Peyer's patch (tissue), 4 donors: Measurements from ENCODE around the gene PCNT.

Experiments
- POLR2A ChIP-seq, 2 donors: fragments of 450-650 bp; IDR thresholded peaks; one replicate each; pipeline ENCODE4 v1.5.1; 2017; ENCODE audit warnings: antibody characterized with exemption in 2 of 2, mild to moderate bottlenecking in 2 of 2, moderate library complexity in 2 of 2
- TF ChIP-seq, protein P1 (sequence below), 6 experiments: fragments of 450-650 bp in 4 of 6; fragments of 200-600 bp in 2 of 6; sonication (generic) in 1 of 6; IDR thresholded peaks; one replicate each; pipeline ENCODE4 v1.5.1; 2017 to 2019; ENCODE audit warnings: antibody characterized with exemption in 6 of 6, mild to moderate bottlenecking in 3 of 6, moderate library complexity in 1 of 6

DNA sequence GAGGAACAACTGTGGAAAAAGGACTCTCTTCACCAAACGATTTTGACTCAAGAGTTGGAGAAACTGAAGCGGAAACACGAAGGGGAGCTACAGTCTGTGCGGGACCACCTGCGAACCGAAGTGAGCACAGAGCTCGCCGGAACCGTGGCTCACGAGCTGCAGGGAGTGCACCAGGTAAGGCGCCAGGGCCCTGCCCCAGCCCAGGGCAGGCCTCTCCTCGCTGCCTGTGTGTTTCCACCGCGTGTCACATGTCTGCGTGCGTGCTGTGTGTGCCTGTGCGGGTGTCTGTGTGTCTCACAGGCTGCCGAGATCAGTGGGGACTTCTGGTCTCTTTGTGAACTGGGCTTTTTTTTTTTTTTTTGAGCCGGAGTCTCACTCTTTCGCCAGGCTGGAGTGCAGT lies 43.0 kb downstream of the PCNT start:
- TF ChIP-seq POLR2A (IDR thresholded peaks at IDR 0.05): no peak
- TF ChIP-seq, protein P1, sequence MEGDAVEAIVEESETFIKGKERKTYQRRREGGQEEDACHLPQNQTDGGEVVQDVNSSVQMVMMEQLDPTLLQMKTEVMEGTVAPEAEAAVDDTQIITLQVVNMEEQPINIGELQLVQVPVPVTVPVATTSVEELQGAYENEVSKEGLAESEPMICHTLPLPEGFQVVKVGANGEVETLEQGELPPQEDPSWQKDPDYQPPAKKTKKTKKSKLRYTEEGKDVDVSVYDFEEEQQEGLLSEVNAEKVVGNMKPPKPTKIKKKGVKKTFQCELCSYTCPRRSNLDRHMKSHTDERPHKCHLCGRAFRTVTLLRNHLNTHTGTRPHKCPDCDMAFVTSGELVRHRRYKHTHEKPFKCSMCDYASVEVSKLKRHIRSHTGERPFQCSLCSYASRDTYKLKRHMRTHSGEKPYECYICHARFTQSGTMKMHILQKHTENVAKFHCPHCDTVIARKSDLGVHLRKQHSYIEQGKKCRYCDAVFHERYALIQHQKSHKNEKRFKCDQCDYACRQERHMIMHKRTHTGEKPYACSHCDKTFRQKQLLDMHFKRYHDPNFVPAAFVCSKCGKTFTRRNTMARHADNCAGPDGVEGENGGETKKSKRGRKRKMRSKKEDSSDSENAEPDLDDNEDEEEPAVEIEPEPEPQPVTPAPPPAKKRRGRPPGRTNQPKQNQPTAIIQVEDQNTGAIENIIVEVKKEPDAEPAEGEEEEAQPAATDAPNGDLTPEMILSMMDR (IDR thresholded peaks at IDR 0.05): no peak
